Esophagus (tissue), 2 donors: Measurements from ENCODE around the gene LMBRD1. TPM values are rescaled to one million over a fixed set of nuclear protein-coding genes. Genes with fewer than 3 reads are reported as not detected.

Experiments
- H3K27ac ChIP-seq, 2 donors: one replicate each; pipeline ENCODE4 v1.5.1; 2013; ENCODE audit warnings: low read depth in 2 of 2, mild to moderate bottlenecking in 2 of 2, inconsistent platforms in 1 of 2, low read length in 1 of 2, moderate library complexity in 1 of 2
- H3K27me3 ChIP-seq, 2 donors: one replicate each; pipeline ENCODE4 v1.6.1; 2013; ENCODE audit warnings: low read length in 2 of 2, control low read depth in 1 of 2, mild to moderate bottlenecking in 1 of 2; ENCODE audit not compliant: insufficient read depth in 2 of 2, control insufficient read depth in 1 of 2
- H3K36me3 ChIP-seq, 2 donors: one replicate each; pipeline ENCODE4 v1.6.1; 2013; ENCODE audit warnings: low read length in 1 of 2; ENCODE audit not compliant: control insufficient read depth in 2 of 2, insufficient read depth in 2 of 2
- H3K4me1 ChIP-seq, 2 donors: one replicate each; pipeline ENCODE4 v1.6.1; 2013; ENCODE audit warnings: low read length in 1 of 2; ENCODE audit not compliant: control insufficient read depth in 2 of 2, insufficient read depth in 2 of 2
- H3K4me3 ChIP-seq, 2 donors: one replicate each; pipeline ENCODE4 v1.5.1; 2013; ENCODE audit warnings: low read length in 2 of 2, mild to moderate bottlenecking in 2 of 2, low read depth in 1 of 2, moderate library complexity in 1 of 2
- H3K9me3 ChIP-seq, 2 donors: one replicate each; pipeline ENCODE4 v1.6.1; 2013; ENCODE audit warnings: mild to moderate bottlenecking in 2 of 2, low read depth in 1 of 2, low read length in 1 of 2, moderate library complexity in 1 of 2; ENCODE audit not compliant: control insufficient read depth in 2 of 2, insufficient read depth in 1 of 2
- WGBS, 2 donors: extraction: QIAGEN DNeasy Blood & Tissue Kit; methylation state at CpG; one replicate each; pipeline ENCODE4 v1.1.7; 2013; 5-methylcytosine and 5-hydroxymethylcytosine counted together
- polyA plus RNA-seq, 2 donors: library from polyadenylated mRNA; stranded (reverse); fragments of 200-250 nt; gene quantifications; one replicate each; pipeline ENCODE4 v1.2.3, GENCODE V29; 2013
- donor health status: healthy with polysubstance abuse.
- donor health status: Bipolar disorder and iron deficiency.

Gene LMBRD1
- polyA plus RNA-seq, 2 donors = 22.3 to 28.0 TPM

DNA sequence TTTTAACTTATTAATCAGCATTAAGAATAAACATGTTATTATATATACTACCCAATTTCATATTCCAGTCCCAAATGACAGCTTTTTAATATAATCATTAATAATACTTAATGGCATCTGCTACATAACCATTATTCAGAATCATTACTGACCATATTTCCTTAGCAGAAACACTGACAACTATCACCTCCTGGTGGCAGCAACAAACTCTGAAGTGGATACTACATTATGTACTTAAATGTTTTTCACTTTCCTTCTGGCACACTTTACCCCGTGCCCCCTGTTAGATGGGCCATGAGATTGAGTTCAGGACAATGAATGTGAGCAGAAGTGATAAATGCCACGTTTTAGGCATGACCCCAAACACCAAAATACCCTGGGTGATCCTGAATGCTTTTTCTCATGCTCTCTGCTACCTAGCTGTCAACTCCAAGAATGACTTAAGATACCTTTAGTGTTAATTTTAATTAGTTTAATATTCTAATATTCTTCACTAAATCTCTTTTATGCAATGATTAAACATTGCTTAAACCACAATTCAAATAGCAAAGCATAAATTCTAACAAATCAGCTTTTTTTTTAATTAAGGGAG lies 77.1 kb downstream of the LMBRD1 start:
- Histone ChIP-seq H3K27ac (no peak overlapping the region), H3K27me3 (no peaks in the 10 kb centered on the region), H3K4me3 (no peak overlapping the region), H3K36me3 (peaks cover 0 to 7% of the 10 kb centered on the region in 2 donors), H3K9me3 (no peaks in the 10 kb centered on the region), H3K4me1 (no peaks in the 10 kb centered on the region)
- WGBS, 2 donors = 52 to 57% methylated on average over 2 of the region's 2 CpGs

DNA sequence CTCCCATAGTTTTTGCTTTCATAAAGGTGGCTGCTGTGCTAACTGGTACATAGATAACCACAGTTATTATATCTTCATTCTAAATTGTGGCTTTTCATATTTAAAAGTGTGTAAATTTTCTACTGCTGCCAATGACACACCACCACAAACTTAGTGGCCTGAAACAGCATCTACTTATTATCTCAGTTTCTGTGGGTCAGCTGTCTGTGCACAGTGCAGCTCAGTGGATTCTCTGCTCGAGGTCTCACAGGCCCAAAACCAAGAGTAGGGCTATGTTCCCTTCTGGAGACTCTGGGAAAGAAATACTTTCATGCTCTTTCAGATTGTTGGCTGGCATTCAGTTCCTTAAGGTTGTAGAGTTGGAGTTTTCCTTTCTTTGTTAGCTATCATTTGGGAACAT lies 90.1 kb downstream of the LMBRD1 start:
- no peaks in the 10 kb centered on the region for H3K4me1 ChIP-seq
- H3K4me3 ChIP-seq = no peak overlapping the region
- no peaks in the 10 kb centered on the region for H3K36me3 ChIP-seq
- 92 to 95% methylated on average over 1 of the region's 1 CpG for WGBS, 2 donors
- H3K9me3 ChIP-seq = no peaks in the 10 kb centered on the region
- no peak overlapping the region for H3K27ac ChIP-seq
- H3K27me3 ChIP-seq = no peaks in the 10 kb centered on the region

DNA sequence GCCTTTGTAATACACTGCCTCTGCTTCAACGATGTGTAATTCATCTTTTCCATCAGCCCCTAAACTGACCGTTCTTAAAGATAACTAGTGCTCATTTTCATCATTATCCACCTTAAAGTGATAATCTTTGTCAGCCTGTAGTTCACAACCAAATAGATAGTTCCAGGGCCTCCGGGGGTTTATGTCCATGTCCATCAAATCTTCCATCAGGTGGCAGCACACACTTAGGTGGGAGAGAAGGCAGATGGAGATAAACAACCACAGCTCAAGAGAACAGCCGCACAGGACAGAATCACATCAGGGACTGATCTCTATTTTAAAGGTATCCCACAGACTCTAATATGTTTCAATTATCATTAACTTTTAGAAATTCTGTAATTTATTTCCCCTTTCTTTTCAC lies 90.9 kb downstream of the LMBRD1 start:
- H3K36me3 ChIP-seq = no peaks in the 10 kb centered on the region
- no peaks in the 10 kb centered on the region for H3K27me3 ChIP-seq
- H3K4me1 ChIP-seq = no peaks in the 10 kb centered on the region
- no peak overlapping the region for H3K27ac ChIP-seq
- 89 to 91% methylated on average over 4 of the region's 4 CpGs for WGBS, 2 donors
- H3K4me3 ChIP-seq = no peak overlapping the region
- no peaks in the 10 kb centered on the region for H3K9me3 ChIP-seq

DNA sequence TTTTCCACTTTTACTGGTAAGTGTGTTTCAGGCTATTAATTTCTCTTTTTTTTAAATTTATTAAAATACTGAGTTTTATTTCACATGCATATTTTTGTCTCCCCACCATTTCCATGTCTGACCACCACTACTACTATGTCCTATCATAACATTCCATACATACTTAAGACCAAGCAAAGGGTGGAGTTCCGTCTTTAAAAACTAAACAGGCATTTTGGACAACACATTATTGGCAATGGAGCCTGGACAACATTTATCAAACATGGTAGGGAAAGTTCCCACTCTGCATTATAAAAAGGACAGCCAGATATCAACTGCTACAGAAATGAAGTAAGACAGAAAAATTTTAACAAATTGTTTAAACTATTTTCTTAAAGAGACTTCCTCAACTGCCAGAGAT lies 91.9 kb downstream of the LMBRD1 start:
- no peaks in the 10 kb centered on the region for H3K4me1 ChIP-seq
- 84 to 96% methylated on average over 1 of the region's 1 CpG for WGBS, 2 donors

DNA sequence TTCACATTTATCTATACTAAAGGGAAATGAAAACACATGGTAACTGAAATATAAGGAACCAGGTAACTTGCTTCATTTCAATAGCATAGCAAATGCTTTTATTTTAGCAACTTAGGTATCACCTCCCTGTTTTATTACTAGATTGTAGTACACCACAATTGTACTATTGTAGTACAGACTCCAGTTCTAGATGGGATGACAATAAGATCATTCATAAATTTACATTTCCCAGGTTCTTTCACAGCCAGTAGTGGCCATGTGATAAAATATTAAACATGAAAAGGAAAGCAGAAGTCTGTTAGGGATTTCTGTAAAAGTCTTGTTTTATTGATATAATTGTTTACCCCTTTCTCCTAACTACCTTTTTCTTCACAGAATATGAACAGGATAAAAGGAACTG lies 97.2 kb downstream of the LMBRD1 start:
- Histone ChIP-seq H3K36me3 (no peaks in the 10 kb centered on the region), H3K9me3 (no peaks in the 10 kb centered on the region), H3K27me3 (no peaks in the 10 kb centered on the region), H3K4me1 (no peaks in the 10 kb centered on the region), H3K27ac (no peak overlapping the region), H3K4me3 (no peak overlapping the region)

More for the DNA sequence above, 91.9 kb downstream of the LMBRD1 start:
- Histone ChIP-seq H3K36me3 (no peaks in the 10 kb centered on the region), H3K9me3 (no peaks in the 10 kb centered on the region), H3K27ac (no peak overlapping the region), H3K27me3 (no peaks in the 10 kb centered on the region), H3K4me3 (no peak overlapping the region)

DNA sequence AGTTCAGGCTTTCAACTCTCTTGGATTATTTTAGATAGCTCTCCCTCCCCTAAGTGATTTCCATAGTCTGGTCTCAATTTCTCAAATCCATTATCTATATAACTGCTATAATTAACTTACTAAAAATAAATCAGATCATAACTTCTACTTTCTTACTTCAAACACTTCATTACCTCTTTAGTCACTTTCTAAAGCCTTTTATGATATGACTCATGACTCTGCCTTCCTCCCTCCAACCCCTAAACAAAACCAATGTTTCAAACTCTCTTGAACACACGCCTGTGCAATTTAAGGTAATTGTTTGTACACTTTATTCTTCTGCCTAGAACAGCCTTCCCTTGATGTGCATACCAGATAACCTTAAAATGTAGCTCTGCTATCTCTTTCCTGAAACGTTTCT lies 100.5 kb downstream of the LMBRD1 start:
- no peaks in the 10 kb centered on the region for H3K27me3 ChIP-seq
- no peaks in the 10 kb centered on the region for H3K9me3 ChIP-seq
- H3K4me1 ChIP-seq = no peaks in the 10 kb centered on the region
- H3K27ac ChIP-seq = no peak overlapping the region
- 65 to 67% methylated on average over 2 of the region's 2 CpGs for WGBS, 2 donors
- H3K4me3 ChIP-seq = no peak overlapping the region
- no peaks in the 10 kb centered on the region for H3K36me3 ChIP-seq

DNA sequence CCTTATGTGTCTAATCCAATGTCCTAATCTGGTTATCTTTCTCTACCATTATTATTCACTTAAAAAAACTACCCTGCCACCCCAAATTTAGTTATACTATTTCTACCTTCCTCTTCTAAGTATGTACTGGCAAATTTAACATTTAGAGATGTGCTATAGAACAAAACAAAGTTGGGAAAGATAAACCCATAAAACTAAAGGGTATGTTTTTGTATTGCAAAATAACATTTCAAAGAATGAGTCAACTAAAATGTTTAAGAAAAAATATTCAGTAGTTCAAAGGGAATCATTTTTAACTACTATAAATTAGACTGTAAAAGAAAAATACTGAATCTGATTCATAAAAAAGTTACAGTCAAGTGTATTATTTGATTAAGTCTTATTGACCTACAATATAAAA lies 103.0 kb downstream of the LMBRD1 start:
- no peak overlapping the region for H3K27ac ChIP-seq
- no peak overlapping the region for H3K4me3 ChIP-seq
- H3K27me3 ChIP-seq = no peaks in the 10 kb centered on the region
- H3K36me3 ChIP-seq = no peaks in the 10 kb centered on the region
- no peaks in the 10 kb centered on the region for H3K4me1 ChIP-seq
- H3K9me3 ChIP-seq = no peaks in the 10 kb centered on the region

DNA sequence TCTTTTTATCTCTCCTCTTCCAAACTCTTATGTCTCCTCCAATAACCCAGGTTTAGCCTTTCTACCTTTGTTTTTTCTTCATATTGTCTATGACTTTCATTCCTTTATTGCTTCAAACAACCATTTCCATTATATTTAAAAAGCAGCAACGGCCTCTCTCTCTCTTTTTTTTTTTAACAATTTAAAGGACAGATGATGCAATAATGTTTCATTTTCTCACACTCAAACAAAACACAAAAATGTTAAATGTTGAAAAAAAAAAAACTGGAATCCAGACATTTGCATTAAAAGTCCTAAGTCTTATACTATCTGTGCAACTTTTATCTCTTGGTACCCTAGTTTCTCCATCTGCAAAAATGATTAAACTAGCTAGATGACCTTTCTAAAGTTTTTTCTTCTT lies 105.8 kb downstream of the LMBRD1 start:
- Histone ChIP-seq H3K4me3 (no peak overlapping the region), H3K36me3 (no peaks in the 10 kb centered on the region), H3K27me3 (no peaks in the 10 kb centered on the region), H3K9me3 (no peaks in the 10 kb centered on the region), H3K27ac (no peak overlapping the region), H3K4me1 (no peaks in the 10 kb centered on the region)
- WGBS, 2 donors = 87 to 100% methylated on average over 1 of the region's 1 CpG

DNA sequence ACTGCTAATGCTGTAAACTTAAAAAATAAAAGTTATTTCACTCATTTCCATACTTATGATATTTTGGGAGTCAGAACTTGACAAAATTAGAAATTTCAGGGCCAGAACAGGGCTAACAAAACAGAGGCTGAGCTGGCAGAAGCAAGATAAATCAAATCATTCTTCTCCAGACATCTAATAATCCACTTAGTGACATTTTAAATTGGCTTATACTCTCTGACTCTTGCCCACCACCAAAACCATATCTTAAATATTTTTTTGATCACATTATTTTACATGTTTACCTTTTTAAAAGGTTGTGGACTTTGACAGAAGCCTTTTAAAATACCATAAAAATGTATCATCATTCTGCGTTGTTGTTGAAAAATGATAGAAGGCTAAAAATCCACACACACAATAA lies 116.5 kb downstream of the LMBRD1 start:
- 97 to 100% methylated on average over 1 of the region's 1 CpG for WGBS, 2 donors

DNA sequence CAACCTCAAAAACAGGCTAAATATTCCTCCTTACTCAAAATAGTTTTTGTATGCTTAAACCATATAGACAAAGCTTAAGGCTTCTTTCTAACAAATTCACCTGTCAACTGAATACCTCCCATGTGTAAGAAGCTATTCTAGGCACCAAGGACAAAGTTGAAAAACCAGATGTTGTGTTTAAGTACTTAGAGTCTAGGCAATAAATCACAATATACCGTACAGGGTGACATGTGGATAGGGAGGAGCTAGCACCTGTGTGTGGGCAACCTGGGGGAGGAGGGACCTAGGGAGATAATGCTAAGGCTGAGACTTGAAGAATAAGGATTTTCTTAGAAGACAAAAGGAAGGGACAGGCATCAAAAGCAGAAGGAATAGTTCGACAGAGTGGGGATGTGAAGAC lies 123.5 kb downstream of the LMBRD1 start:
- 44 to 53% methylated on average over 2 of the region's 2 CpGs for WGBS, 2 donors
- Histone ChIP-seq H3K27me3 (no peaks in the 10 kb centered on the region), H3K27ac (no peak overlapping the region), H3K9me3 (no peaks in the 10 kb centered on the region), H3K4me1 (no peaks in the 10 kb centered on the region), H3K4me3 (no peak overlapping the region), H3K36me3 (no peaks in the 10 kb centered on the region)

More for the DNA sequence above, 116.5 kb downstream of the LMBRD1 start:
- Histone ChIP-seq H3K9me3 (no peaks in the 10 kb centered on the region), H3K4me3 (no peak overlapping the region), H3K36me3 (no peaks in the 10 kb centered on the region), H3K4me1 (no peaks in the 10 kb centered on the region), H3K27ac (no peak overlapping the region), H3K27me3 (no peaks in the 10 kb centered on the region)
